ENCODE results near the gene MYO1D.
"Not testable (repeated sequence)": the region's sequence is repeated elsewhere in the genome, so short reads cannot be mapped to it uniquely, and the experiment has no call there.

The MYO1D gene

GRCh38 chr17:32855620-32856019 lies 21.3 kb downstream of the MYO1D start:
- no peak for DNase-seq (ENCODE audit: low read depth)

GRCh38 chr17:32854832-32855389 lies 22.0 kb downstream of the MYO1D start:
- no peak for DNase-seq (ENCODE audit: low read depth)

- DNase-seq (ENCODE audit: low read depth) = no peak
Measured at GRCh38 chr17:32854207-32854606, 22.7 kb downstream of the MYO1D start.

GRCh38 chr17:32852811-32853210 lies 24.1 kb downstream of the MYO1D start:
- DNase-seq (ENCODE audit: low read depth) = no peak

GRCh38 chr17:32849879-32850278 lies 27.0 kb downstream of the MYO1D start:
- DNase-seq (ENCODE audit: low read depth) = no peak

- no peak for DNase-seq (ENCODE audit: low read depth)
Measured at GRCh38 chr17:32847977-32848376, 28.9 kb downstream of the MYO1D start.

GRCh38 chr17:32846143-32846542 lies 30.8 kb downstream of the MYO1D start:
- DNase-seq (ENCODE audit: low read depth) = no peak

GRCh38 chr17:32840241-32840640 lies 36.7 kb downstream of the MYO1D start:
- DNase-seq (ENCODE audit: low read depth) = no peak

- DNase-seq (ENCODE audit: low read depth) = no peak
Measured at GRCh38 chr17:32836527-32836926, 40.4 kb downstream of the MYO1D start.

- no peak for DNase-seq (ENCODE audit: low read depth)
Measured at GRCh38 chr17:32835291-32835761, 41.6 kb downstream of the MYO1D start.

GRCh38 chr17:32834104-32834503 lies 42.8 kb downstream of the MYO1D start:
- DNase-seq (ENCODE audit: low read depth) = no peak

GRCh38 chr17:32833526-32833925 lies 43.4 kb downstream of the MYO1D start:
- no peak for DNase-seq (ENCODE audit: low read depth)

- no peak for DNase-seq (ENCODE audit: low read depth)
Measured at GRCh38 chr17:32833076-32833475, 43.8 kb downstream of the MYO1D start.

- no peak for DNase-seq (ENCODE audit: low read depth)
Measured at GRCh38 chr17:32831627-32832243, 45.2 kb downstream of the MYO1D start.

- DNase-seq (ENCODE audit: low read depth) = no peak
Measured at GRCh38 chr17:32831223-32831622, 45.7 kb downstream of the MYO1D start.

- DNase-seq (ENCODE audit: low read depth) = no peak
Measured at GRCh38 chr17:32828822-32829221, 48.1 kb downstream of the MYO1D start.

- no peak for DNase-seq (ENCODE audit: low read depth)
Measured at GRCh38 chr17:32827227-32827626, 49.7 kb downstream of the MYO1D start.

GRCh38 chr17:32826076-32826475 lies 50.8 kb downstream of the MYO1D start:
- DNase-seq (ENCODE audit: low read depth) = no peak

- no peak for DNase-seq (ENCODE audit: low read depth)
Measured at GRCh38 chr17:32824334-32824733, 52.6 kb downstream of the MYO1D start.

GRCh38 chr17:32822996-32823395 lies 53.9 kb downstream of the MYO1D start:
- no peak for DNase-seq (ENCODE audit: low read depth)

- not testable (repeated sequence) for DNase-seq (ENCODE audit: low read depth)
Measured at GRCh38 chr17:32821987-32822934, 54.7 kb downstream of the MYO1D start.

GRCh38 chr17:32820440-32820839 lies 56.5 kb downstream of the MYO1D start:
- DNase-seq (ENCODE audit: low read depth) = no peak

GRCh38 chr17:32819787-32820186 lies 57.1 kb downstream of the MYO1D start:
- no peak for DNase-seq (ENCODE audit: low read depth)

Measured in HS-27A (cell line).